GM13976 (cell line): Measurements from ENCODE around the gene TMEM245.

Source experiments
- DNase-seq: peaks from one replicate; pipeline ENCODE4 v3.0.0; 2012; ENCODE audit warnings: low spot score
- in situ Hi-C: fragments of 300-500 bp; cut with MboI; formaldehyde crosslinking; loops from one replicate; pipeline ENCODE4 v1.12.0; 2022; ENCODE audit warnings: low sequenced_read_pairs, mixed read lengths, inconsistent platforms; ENCODE audit not compliant: unreplicated experiment
- TF ChIP-seq, protein P1 (sequence below): IDR thresholded peaks from 2 replicates; pipeline ENCODE4 v1.5.1; 2012; ENCODE audit warnings: borderline replicate concordance, mild to moderate bottlenecking; ENCODE audit not compliant: insufficient read depth; ENCODE audit errors: extremely low read depth, missing control alignments, control extremely low read depth

The TMEM245 gene

DNA sequence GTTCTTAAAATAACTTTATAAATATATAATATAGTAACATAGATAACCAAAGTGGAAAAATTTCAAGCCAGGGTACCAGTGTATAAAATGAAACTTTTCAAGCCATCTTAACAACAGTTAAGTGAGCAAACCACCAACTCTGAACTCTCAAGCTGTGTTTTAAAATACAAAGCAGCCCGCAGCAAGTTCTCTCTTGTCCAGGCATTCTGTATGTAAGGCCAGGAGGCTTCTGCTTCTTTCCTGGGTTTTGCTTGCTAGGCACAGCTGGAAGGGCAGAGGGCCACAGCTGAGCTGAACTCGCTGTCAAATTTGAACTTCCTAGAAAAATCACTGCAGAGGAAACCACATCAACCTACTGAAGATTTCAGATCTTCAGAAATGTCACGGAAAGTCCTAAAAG, 99.6 kb downstream of the TMEM245 start:
- DNase-seq, result no peak
- in situ Hi-C loops, result no loop called here
- TF ChIP-seq, protein P1, sequence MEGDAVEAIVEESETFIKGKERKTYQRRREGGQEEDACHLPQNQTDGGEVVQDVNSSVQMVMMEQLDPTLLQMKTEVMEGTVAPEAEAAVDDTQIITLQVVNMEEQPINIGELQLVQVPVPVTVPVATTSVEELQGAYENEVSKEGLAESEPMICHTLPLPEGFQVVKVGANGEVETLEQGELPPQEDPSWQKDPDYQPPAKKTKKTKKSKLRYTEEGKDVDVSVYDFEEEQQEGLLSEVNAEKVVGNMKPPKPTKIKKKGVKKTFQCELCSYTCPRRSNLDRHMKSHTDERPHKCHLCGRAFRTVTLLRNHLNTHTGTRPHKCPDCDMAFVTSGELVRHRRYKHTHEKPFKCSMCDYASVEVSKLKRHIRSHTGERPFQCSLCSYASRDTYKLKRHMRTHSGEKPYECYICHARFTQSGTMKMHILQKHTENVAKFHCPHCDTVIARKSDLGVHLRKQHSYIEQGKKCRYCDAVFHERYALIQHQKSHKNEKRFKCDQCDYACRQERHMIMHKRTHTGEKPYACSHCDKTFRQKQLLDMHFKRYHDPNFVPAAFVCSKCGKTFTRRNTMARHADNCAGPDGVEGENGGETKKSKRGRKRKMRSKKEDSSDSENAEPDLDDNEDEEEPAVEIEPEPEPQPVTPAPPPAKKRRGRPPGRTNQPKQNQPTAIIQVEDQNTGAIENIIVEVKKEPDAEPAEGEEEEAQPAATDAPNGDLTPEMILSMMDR, result no peak

DNA sequence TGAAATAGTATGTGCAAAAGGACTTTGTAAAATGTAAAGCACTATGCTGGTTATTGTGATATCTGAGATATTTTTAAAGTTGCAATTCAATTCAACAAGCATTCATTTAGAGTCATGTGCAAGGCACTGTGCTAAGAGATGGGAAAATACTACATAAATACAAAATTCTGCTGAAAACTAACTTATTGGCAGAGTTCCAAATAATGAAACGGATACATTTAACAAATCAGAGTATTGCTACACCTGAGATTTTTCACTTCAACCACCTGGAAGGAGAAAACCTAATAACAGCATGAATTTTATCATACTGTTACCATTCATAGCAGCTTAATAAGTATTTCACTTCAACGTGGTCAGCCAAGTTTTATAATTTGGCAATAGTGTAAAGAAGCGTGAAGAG, 100.3 kb downstream of the TMEM245 start:
- TF ChIP-seq, protein P1, result no peak
- in situ Hi-C loops, result no loop called here
- DNase-seq, result no peak

GRCh38 chr9:109017493-109017892, 102.3 kb downstream of the TMEM245 start:
- in situ Hi-C loops, result no loop called here
- TF ChIP-seq, protein P1, result no peak
- DNase-seq, result peak; percentile 51

- in situ Hi-C loops, result no loop called here
- TF ChIP-seq, protein P1, result no peak
- DNase-seq, result no peak
Observed at GRCh38 chr9:109017061-109017460, 102.7 kb downstream of the TMEM245 start.

DNA sequence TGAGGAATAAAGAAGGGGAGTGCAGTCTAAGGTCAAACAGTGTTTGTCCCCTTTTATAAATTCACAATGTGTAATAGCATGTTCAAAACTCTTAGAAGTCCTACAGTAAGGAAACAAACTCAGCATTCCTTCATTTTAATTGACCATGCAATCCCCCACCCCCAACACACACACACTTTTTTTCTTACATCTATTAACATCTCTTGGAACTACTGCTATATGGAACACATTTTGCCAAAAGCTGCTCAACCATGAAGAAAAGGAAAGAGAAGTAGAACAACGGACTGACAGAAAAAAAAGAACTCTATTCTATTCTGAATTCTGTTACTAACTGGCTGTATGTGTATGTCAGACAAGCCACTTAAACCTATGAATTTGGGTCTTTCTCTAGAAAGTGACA, 103.6 kb downstream of the TMEM245 start:
- DNase-seq, result no peak
- in situ Hi-C loops, result no loop called here
- TF ChIP-seq, protein P1, result no peak

DNA sequence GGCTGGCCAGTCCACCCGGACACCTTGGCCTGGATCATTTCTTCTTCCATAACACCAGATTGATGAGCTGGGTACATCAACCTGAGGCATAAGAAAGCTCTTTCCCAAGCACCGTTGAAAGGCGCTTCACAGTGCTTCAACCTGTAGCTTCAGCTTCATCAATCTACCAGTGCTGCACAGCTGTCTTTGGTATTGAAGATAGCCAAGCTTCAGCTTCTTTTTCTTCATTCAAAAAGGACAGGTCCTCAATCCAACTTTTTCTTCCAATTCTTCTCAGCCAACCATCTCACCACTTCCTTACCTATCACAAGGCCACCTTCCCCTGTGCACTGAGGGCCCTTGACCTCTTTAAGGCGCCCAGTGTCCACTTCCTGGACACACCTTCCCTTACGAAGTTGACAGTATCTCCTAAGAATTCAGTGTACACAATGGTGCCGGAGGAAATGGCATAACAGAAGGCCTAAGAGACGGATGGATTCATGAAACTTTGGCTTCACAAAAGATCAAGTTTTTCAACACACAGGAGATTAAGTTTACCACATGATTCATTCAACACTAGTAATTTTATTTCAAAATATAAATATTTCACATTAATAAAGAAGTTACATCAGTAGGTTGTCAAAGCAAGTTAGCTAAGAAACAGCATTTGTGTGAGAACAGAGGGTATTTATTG, 105.0 kb downstream of the TMEM245 start:
- in situ Hi-C loops, result no loop called here
- DNase-seq, result no peak
- TF ChIP-seq, protein P1, result no peak
